OCI-LY1 (cell line): ENCODE data around the gene ZFP64.

Source experiments
- H2AFZ ChIP-seq: fragments of 200-600 bp; sonication (generic), shearing (Covaris generic); 2 replicates; pipeline ENCODE4 v1.6.0; 2014; ENCODE audit warnings: antibody characterized with exemption, mild to moderate bottlenecking, low read length
- H3F3A ChIP-seq: fragments of 200-600 bp; sonication (generic), shearing (Covaris generic); 2 replicates; pipeline ENCODE4 v1.6.0; 2014; ENCODE audit warnings: mild to moderate bottlenecking, antibody characterized with exemption, low read length, moderate library complexity; ENCODE audit not compliant: insufficient read depth
- H3K27ac ChIP-seq: fragments of 200-600 bp; sonication (generic); 2 replicates; pipeline ENCODE4 v1.5.1; 2014; ENCODE audit warnings: low read length, mixed run types, mild to moderate bottlenecking, low read depth; ENCODE audit not compliant: poor library complexity, severe bottlenecking
- H3K27me3 ChIP-seq: fragments of 200-600 bp; sonication (generic); 2 replicates; pipeline ENCODE4 v1.6.0; 2014; ENCODE audit warnings: antibody characterized with exemption, mild to moderate bottlenecking, low read length, moderate library complexity; ENCODE audit not compliant: insufficient read depth
- H3K36me3 ChIP-seq: fragments of 200-600 bp; sonication (generic); 2 replicates; pipeline ENCODE4 v1.6.1; 2014; ENCODE audit warnings: mild to moderate bottlenecking, antibody characterized with exemption, low read length, moderate library complexity, mixed read lengths; ENCODE audit not compliant: insufficient read depth
- H3K4me1 ChIP-seq: fragments of 200-600 bp; sonication (generic); 2 replicates; pipeline ENCODE4 v1.5.1; 2014; ENCODE audit warnings: mild to moderate bottlenecking, low read length, moderate library complexity; ENCODE audit not compliant: insufficient read depth, severe bottlenecking
- H3K4me2 ChIP-seq: fragments of 200-600 bp; sonication (generic), shearing (Covaris generic); 2 replicates; pipeline ENCODE4 v1.6.1; 2014; ENCODE audit warnings: low read length
- H3K4me3 ChIP-seq: fragments of 200-600 bp; sonication (generic); 2 replicates; pipeline ENCODE4 v1.5.1; 2014; ENCODE audit warnings: low read length, low read depth, mild to moderate bottlenecking, mixed read lengths; ENCODE audit not compliant: poor library complexity, severe bottlenecking
- H3K79me2 ChIP-seq: fragments of 200-600 bp; shearing (Covaris generic); 2 replicates; pipeline ENCODE4 v1.6.1; 2016; ENCODE audit warnings: mixed run types, low read length, mixed read lengths; ENCODE audit not compliant: insufficient read depth
- H3K9ac ChIP-seq: fragments of 200-600 bp; sonication (generic), shearing (Covaris generic); 2 replicates; pipeline ENCODE4 v1.6.1; 2014; ENCODE audit warnings: mild to moderate bottlenecking, low read length, mixed read lengths
- H3K9me2 ChIP-seq: fragments of 200-600 bp; sonication (generic), shearing (Covaris generic); 2 replicates; pipeline ENCODE4 v1.6.1; 2014; ENCODE audit warnings: low read depth, mild to moderate bottlenecking, low read length, mixed read lengths
- H3K9me3 ChIP-seq: fragments of 200-600 bp; shearing (Covaris generic); 2 replicates; pipeline ENCODE4 v1.6.1; 2014; ENCODE audit warnings: low read length, mixed read lengths
- H4K20me1 ChIP-seq: fragments of 200-600 bp; sonication (generic), shearing (Covaris generic); 2 replicates; pipeline ENCODE4 v1.6.0; 2016; ENCODE audit warnings: mild to moderate bottlenecking, low read length; ENCODE audit not compliant: insufficient read depth
- EZH2 ChIP-seq: fragments of 200-600 bp; sonication (generic), shearing (Covaris generic); IDR thresholded peaks from 2 replicates; pipeline ENCODE4 v1.8.0; 2017; ENCODE audit warnings: borderline replicate concordance, mixed run types, mild to moderate bottlenecking, antibody characterized with exemption, low read length, moderate library complexity, mixed read lengths
- TF ChIP-seq, protein P1 (sequence below): fragments of 200-600 bp; sonication (generic), shearing (Covaris generic); IDR thresholded peaks from 2 replicates; pipeline ENCODE4 v1.5.1; 2017; ENCODE audit warnings: mild to moderate bottlenecking, antibody characterized with exemption, low read length, moderate library complexity, mixed read lengths

The ZFP64 gene

GRCh38 chr20:52105442-52106422 is 85.8 kb downstream of the ZFP64 start:
- Histone ChIP-seq H3K4me1 (no peaks in the 10 kb centered on the region), H3K27me3 (no peaks in the 10 kb centered on the region), H3K9me2 (no peaks in the 10 kb centered on the region), H3K9ac (no peak overlapping the region), H4K20me1 (no peaks in the 10 kb centered on the region), H3K36me3 (no peaks in the 10 kb centered on the region), H3K27ac (no peak overlapping the region), H2AFZ (no peak overlapping the region), H3K79me2 (no peaks in the 10 kb centered on the region), H3K4me2 (no peak overlapping the region), H3K4me3 (no peak overlapping the region), H3F3A (no peaks in the 10 kb centered on the region), H3K9me3 (no peaks in the 10 kb centered on the region)
- no peak for TF ChIP-seq EZH2
- TF ChIP-seq, protein P1, sequence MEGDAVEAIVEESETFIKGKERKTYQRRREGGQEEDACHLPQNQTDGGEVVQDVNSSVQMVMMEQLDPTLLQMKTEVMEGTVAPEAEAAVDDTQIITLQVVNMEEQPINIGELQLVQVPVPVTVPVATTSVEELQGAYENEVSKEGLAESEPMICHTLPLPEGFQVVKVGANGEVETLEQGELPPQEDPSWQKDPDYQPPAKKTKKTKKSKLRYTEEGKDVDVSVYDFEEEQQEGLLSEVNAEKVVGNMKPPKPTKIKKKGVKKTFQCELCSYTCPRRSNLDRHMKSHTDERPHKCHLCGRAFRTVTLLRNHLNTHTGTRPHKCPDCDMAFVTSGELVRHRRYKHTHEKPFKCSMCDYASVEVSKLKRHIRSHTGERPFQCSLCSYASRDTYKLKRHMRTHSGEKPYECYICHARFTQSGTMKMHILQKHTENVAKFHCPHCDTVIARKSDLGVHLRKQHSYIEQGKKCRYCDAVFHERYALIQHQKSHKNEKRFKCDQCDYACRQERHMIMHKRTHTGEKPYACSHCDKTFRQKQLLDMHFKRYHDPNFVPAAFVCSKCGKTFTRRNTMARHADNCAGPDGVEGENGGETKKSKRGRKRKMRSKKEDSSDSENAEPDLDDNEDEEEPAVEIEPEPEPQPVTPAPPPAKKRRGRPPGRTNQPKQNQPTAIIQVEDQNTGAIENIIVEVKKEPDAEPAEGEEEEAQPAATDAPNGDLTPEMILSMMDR, result no peak

GRCh38 chr20:52104546-52105441 is 86.8 kb downstream of the ZFP64 start:
- no peaks in the 10 kb centered on the region for H3K79me2 ChIP-seq
- no peaks in the 10 kb centered on the region for H3K27me3 ChIP-seq
- H3K4me3 ChIP-seq, result no peak overlapping the region
- H3F3A ChIP-seq, result no peaks in the 10 kb centered on the region
- no peaks in the 10 kb centered on the region for H3K9me2 ChIP-seq
- no peak overlapping the region for H3K27ac ChIP-seq
- no peak overlapping the region for H3K9ac ChIP-seq
- H2AFZ ChIP-seq, result no peak overlapping the region
- H3K36me3 ChIP-seq, result no peaks in the 10 kb centered on the region
- H4K20me1 ChIP-seq, result no peaks in the 10 kb centered on the region
- TF ChIP-seq, protein P1, result no peak
- no peak for TF ChIP-seq EZH2
- H3K4me2 ChIP-seq, result no peak overlapping the region
- H3K4me1 ChIP-seq, result no peaks in the 10 kb centered on the region
- no peaks in the 10 kb centered on the region for H3K9me3 ChIP-seq

DNA sequence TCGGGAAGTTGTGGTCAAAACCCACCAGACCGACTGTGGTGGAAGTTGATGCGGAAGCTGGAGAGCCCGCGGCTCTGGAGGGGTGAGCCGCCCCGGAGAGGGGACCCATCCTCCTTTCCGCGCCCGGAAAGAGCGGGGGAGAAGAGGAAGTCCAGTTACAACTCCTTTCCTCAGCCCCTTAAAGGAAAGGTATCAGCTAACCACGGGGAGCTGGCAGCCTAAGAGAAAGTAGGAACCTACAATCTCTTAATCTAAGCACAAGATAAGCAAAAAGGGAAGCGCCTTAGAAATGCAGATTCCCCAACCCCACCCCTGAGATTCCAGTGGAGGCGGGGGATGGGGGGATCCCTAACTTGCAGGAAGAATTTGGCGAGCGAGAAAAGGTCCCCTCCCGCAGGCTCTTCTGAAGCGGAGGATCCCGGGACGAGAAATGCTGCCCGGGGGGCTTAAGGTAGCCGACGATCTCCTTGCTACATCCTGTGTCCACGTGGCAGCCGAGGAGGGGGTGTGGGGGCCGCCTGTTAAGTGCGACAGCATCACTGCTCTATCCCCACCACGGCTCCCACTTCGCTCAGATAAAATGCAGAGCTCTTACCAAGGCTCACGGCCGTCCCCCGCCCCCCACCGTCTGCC is 87.5 kb downstream of the ZFP64 start:
- Histone ChIP-seq H3K9ac (no peak overlapping the region), H2AFZ (no peak overlapping the region), H3K27ac (no peak overlapping the region), H3K36me3 (no peaks in the 10 kb centered on the region), H3K4me1 (no peaks in the 10 kb centered on the region), H3K27me3 (no peaks in the 10 kb centered on the region), H3K4me2 (no peak overlapping the region), H3F3A (no peaks in the 10 kb centered on the region), H3K4me3 (no peak overlapping the region), H4K20me1 (no peaks in the 10 kb centered on the region), H3K79me2 (no peaks in the 10 kb centered on the region), H3K9me2 (no peaks in the 10 kb centered on the region), H3K9me3 (no peaks in the 10 kb centered on the region)
- no peak for TF ChIP-seq EZH2
- TF ChIP-seq, protein P1, result no peak
